HG03135 (cell line): ENCODE data around the gene ALDOA.
A peak's percentile ranks its signal among the peaks of the same experiment; 100 is the strongest.

Experiments
- ATAC-seq: cut with Tn5 transposase; IDR thresholded peaks from one replicate; pipeline ENCODE4 v1.9.1; 2021; ENCODE audit warnings: mild to moderate bottlenecking, moderate library complexity; ENCODE audit not compliant: unreplicated experiment

The ALDOA gene

DNA sequence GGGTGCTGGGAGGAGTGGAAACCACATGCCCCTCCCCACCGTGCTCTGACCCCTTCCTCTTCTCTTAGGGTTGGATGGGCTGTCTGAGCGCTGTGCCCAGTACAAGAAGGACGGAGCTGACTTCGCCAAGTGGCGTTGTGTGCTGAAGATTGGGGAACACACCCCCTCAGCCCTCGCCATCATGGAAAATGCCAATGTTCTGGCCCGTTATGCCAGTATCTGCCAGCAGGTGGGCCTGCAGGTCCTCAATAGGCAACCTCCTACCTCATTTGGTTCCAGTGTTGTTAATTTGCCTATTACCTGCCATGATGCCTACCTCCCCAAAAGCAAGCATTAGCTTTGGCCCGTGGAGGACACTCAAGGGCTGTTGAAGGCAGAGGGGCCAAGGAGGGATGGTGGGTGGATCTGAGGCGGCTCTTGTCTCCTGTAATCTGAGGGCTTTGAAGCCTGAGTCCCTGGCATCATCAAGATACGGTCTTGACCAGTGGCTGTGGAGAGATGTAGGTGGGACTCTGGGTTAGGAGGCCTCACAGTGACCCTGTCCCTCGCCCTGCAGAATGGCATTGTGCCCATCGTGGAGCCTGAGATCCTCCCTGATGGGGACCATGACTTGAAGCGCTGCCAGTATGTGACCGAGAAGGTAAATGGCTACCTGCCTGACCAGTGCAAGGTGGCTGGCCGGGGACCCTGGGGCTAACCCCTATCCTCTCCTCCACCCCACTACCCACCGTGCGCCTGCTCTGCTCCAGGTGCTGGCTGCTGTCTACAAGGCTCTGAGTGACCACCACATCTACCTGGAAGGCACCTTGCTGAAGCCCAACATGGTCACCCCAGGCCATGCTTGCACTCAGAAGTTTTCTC lies 3.4 kb downstream of the ALDOA start:
- no peak for ATAC-seq

- ATAC-seq = no peak
Measured at GRCh38 chr16:30069611-30070462, 4.3 kb downstream of the ALDOA start.

DNA sequence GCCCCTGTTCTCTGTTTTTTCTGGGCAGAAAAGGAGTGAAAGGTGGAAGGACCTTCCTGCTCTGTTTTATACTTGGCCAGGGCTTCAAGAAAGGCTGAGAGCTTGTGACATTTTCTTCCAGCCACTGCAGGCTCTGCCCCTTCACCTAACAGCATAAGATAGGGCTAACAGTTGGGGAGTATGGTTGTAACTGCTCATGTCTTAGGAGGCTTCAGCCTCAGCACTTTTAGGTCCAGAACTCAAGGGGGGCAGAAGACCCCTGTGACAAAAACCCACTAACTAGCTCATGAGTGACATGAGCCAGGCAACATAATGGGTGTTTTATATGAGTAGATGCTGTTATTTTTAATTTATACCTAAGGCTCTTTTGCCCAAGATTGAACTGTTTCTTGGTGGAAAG lies 4.9 kb downstream of the ALDOA start:
- no peak for ATAC-seq

DNA sequence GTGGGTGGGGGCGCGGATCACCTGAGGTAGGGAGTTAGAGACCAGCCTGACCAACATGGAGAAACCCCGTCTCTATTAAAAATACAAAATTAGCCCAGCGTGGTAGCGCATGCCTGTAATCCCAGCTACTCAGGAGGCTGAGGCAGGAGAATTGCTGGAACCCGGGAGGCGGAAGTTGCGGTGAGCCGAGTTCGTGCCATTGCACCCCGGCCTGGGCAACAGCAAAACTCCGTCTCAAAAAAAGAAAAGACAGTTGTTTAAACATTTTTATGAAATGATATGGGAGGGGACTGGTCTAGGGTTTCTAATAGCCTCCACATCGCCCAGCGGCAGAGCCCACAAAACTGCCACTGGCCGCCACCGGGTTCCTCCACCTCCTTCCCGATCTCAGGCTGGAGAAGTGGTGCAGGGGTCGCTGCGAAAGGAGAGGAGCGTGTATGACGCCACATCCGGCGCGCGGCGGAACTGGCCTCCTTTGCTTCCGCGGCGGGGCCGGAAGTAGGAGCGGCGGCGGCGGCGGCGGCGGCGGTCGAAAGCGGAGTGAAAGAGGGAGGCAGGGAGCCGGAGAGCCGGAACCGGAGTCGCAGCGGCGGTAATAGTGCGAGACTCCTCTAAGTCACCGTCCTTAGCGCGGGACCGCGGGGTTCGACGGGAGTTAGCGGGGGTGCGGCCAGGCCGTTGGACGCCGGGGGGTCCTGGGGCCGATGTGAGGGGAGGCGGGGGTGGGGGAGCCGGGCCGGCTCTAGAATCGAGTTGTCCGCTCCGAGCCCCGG lies 10.1 kb downstream of the ALDOA start, which contains the start of gene PPP4C:
PPP4C (plus strand) TSS at position 492 of the 773 bp plus-strand sequence. CDS start 384 bp downstream, outside the sequence.
- peak; percentile 76 for ATAC-seq

GRCh38 chr16:30076276-30076791 lies 10.8 kb downstream of the ALDOA start:
- ATAC-seq = peak; percentile 28

DNA sequence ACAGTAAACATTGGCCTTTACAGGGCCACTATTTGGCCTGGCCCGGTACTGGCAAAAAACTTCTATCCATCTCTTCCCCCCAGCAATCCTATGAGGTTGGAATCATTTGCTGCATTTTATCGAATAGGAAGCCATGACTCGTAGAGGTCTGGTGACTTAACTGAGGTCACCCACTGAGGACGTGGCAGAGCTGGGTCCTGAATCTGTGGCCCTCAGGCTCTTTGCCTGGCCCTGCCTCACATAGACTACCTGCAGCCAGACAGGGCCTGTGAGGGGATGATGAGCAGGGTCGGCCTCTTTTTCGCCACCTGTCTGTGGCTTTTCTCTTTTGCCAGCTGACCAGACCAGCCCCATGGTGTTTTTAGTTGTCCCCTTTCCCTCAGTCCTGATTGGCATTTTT lies 12.1 kb downstream of the ALDOA start:
- no peak for ATAC-seq

GRCh38 chr16:30078744-30079143 lies 13.2 kb downstream of the ALDOA start:
- ATAC-seq = no peak

DNA sequence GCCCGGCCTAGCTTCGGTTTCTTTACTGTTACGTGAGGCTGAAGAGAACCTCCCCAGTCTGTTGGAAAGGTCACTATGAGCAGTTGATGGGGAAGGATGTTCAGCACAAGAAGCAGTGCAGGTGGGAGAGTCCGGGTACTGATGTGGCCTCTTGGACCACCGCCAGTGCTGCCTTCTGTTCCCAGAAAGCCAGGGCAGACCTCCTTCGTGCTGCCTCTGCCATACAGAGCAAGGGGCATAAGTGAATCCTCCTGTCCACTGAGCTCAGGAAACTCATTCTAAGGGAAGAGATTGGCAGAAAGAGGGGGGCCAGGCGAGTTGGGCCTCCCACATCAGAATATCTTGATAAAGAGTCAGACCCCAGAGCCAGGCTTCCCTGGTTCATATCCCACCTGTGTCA lies 13.9 kb downstream of the ALDOA start:
- ATAC-seq = no peak

DNA sequence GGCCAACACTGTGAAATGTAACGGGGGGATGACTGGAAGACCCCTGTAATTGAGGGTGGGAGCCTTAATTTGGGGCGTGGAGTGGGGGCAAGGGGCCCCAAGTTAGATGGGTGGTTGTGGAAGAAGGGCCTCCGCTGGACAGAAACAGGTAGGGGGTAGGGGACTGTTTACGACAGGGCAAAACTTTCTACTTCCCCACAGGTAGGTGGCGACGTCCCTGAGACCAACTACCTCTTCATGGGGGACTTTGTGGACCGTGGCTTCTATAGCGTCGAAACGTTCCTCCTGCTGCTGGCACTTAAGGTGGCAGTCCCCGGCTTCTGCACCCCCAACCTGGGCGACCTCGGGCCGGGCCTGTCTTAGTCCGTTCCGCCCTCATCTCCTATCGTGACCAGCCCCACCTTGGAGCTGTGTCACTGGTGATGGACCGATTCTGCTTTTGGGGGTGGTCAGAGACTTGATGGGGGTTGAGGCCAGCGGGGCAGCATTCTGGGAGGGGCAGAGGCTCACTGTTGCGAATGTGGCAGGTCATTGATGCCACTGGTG lies 17.1 kb downstream of the ALDOA start:
- ATAC-seq = no peak

GRCh38 chr16:30083216-30084055 lies 17.9 kb downstream of the ALDOA start:
- ATAC-seq = no peak

- ATAC-seq = no peak
Measured at GRCh38 chr16:30084096-30084815, 18.7 kb downstream of the ALDOA start.

GRCh38 chr16:30084816-30085159 lies 19.2 kb downstream of the ALDOA start:
- no peak for ATAC-seq

- ATAC-seq = no peak
Measured at GRCh38 chr16:30085247-30085646, 19.7 kb downstream of the ALDOA start.

DNA sequence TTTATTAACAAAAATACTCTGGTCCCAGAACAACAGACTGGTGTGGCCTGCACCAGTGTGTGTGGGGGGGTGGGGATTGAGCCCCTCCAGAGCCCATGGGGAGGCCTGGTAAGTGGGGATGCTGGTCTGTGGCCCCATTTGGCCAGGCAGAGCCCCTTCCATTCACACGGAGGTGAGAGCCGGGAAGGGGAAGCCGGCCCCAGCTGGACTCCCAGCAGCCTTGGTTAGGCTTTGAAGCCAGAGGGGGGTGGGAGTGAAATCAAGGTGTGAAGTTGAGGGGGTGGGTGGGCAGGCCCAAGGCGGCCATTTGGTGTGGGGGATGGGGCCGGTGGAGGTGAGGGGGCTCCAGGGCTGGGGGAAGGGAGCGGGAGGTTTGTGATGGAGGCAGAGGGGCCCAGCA lies 20.3 kb downstream of the ALDOA start:
- no peak for ATAC-seq

- no peak for ATAC-seq
Measured at GRCh38 chr16:30086291-30087140, 21.0 kb downstream of the ALDOA start.

GRCh38 chr16:30087181-30087898 lies 21.8 kb downstream of the ALDOA start:
- ATAC-seq = no peak

DNA sequence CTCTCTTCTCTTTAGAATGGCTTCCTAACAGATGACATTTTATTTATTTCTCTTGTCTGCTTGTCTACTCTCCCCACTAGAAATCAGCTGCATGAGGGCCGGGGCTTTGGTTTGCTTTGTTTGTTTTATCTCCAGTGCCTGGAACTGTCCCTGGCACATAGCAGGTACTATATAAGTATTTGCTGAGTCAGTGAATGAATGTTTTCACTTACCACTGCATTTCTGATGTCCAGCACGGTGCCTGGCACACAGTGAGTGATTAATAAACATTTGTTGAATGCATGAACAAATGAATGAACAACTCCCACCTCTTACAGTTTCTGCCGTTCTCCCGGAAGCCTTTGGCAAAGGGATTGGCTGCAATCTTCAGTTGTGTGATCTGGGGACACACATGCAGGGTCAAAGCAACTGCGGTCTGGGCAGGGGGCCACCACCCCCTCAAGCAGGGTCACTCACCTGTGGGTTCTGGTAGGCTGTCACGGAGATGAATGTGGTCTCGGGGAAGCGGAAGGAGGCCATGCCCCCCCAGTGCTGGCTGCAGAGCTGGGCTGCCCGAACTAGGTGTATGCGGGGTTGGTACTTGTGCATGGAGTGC lies 22.8 kb downstream of the ALDOA start:
- ATAC-seq = no peak
